ENCODE results near the gene ENTPD3.

- TF ChIP-seq ZNF274 (IDR thresholded peaks at IDR 0.05; ENCODE audit: low read depth, low read length) = no peak
- TF ChIP-seq YY1 (IDR thresholded peaks at IDR 0.05; ENCODE audit: insufficient read depth, insufficient read length) = no peak
- no peak for TF ChIP-seq SUZ12 (IDR thresholded peaks at IDR 0.05; ENCODE audit: extremely low read depth, insufficient read depth, insufficient read length)
Measured at GRCh38 chr3:40377822-40378221, 9.2 kb upstream of the ENTPD3 start.
